DOHH2 (cell line): ENCODE measurements around the gene SLC25A17.
"Not testable (repeated sequence)": the region's sequence is repeated elsewhere in the genome, so short reads cannot be mapped to it uniquely, and the experiment has no call there.

ENCODE experiments used
- H3F3A ChIP-seq: fragments of 200-600 bp; sonication (generic), shearing (Covaris generic); 2 replicates; pipeline ENCODE4 v1.6.0; 2016; ENCODE audit warnings: antibody characterized with exemption, mild to moderate bottlenecking; ENCODE audit not compliant: control insufficient read depth, insufficient read depth
- H3K27ac ChIP-seq: fragments of 200-600 bp; sonication (generic); 2 replicates; pipeline ENCODE4 v1.5.1; 2014; ENCODE audit warnings: low read depth, mild to moderate bottlenecking, low read length, moderate library complexity
- H3K27me3 ChIP-seq: fragments of 200-600 bp; sonication (generic); 2 replicates; pipeline ENCODE4 v1.6.1; 2014; ENCODE audit warnings: mild to moderate bottlenecking, low read length, mixed read lengths; ENCODE audit not compliant: control insufficient read depth
- H3K36me3 ChIP-seq: fragments of 200-600 bp; sonication (generic); 2 replicates; pipeline ENCODE4 v1.6.1; 2014; ENCODE audit warnings: mild to moderate bottlenecking, low read length, moderate library complexity, mixed read lengths; ENCODE audit not compliant: control insufficient read depth
- H3K4me1 ChIP-seq: fragments of 200-600 bp; sonication (generic); 2 replicates; pipeline ENCODE4 v1.6.1; 2014; ENCODE audit warnings: mild to moderate bottlenecking, low read length, mixed read lengths; ENCODE audit not compliant: control insufficient read depth
- H3K4me2 ChIP-seq: fragments of 200-600 bp; sonication (generic); 2 replicates; pipeline ENCODE4 v1.6.0; 2014; ENCODE audit warnings: mild to moderate bottlenecking, low read length, moderate library complexity
- H3K4me3 ChIP-seq: fragments of 200-600 bp; sonication (generic); 2 replicates; pipeline ENCODE4 v1.5.1; 2014; ENCODE audit warnings: mild to moderate bottlenecking, low read length, mixed read lengths
- H3K79me2 ChIP-seq: fragments of 200-600 bp; sonication (generic); 2 replicates; pipeline ENCODE4 v1.6.1; 2014; ENCODE audit warnings: mild to moderate bottlenecking, low read length, mixed read lengths; ENCODE audit not compliant: control insufficient read depth
- H3K9me2 ChIP-seq: fragments of 200-600 bp; sonication (generic); replicated peaks from 2 replicates; pipeline ENCODE4 v1.6.1; 2014; ENCODE audit warnings: mild to moderate bottlenecking, low read length, mixed read lengths; ENCODE audit not compliant: control insufficient read depth
- H3K9me3 ChIP-seq: fragments of 200-600 bp; sonication (generic); 2 replicates; pipeline ENCODE4 v1.6.1; 2014; ENCODE audit warnings: antibody characterized with exemption, low read length, mixed read lengths; ENCODE audit not compliant: control insufficient read depth, insufficient read depth
- H4K20me1 ChIP-seq: fragments of 200-600 bp; sonication (generic); 2 replicates; pipeline ENCODE4 v1.6.0; 2014; ENCODE audit warnings: low read depth, mild to moderate bottlenecking, antibody characterized with exemption, low read length, moderate library complexity; ENCODE audit not compliant: control insufficient read depth, insufficient read depth
- CTCF ChIP-seq: fragments of 200-600 bp; sonication (generic); IDR thresholded peaks from one replicate; pipeline ENCODE4 v1.5.1; 2014; ENCODE audit warnings: antibody characterized with exemption, mild to moderate bottlenecking, low read depth, low read length; ENCODE audit not compliant: poor library complexity, severe bottlenecking
- EZH2phosphoT487 ChIP-seq: fragments of 200-600 bp; sonication (generic); IDR thresholded peaks from 2 replicates; pipeline ENCODE4 v1.6.1; 2017; ENCODE audit warnings: borderline replicate concordance, mild to moderate bottlenecking, antibody characterized with exemption, low read length, moderate library complexity, mixed read lengths

SLC25A17 gene

GRCh38 chr22:40853333-40853732 is 34.2 kb upstream of the SLC25A17 start:
- H3K27ac ChIP-seq = no peak overlapping the region

GRCh38 chr22:40845816-40846215 is 26.7 kb upstream of the SLC25A17 start:
- not testable (repeated sequence) for H3K4me1 ChIP-seq, H3F3A ChIP-seq, H3K4me3 ChIP-seq, H3K9me2 ChIP-seq, H4K20me1 ChIP-seq, H3K4me2 ChIP-seq, H3K27me3 ChIP-seq, H3K27ac ChIP-seq, H3K9me3 ChIP-seq
- Histone ChIP-seq H3K36me3 (peaks cover 96% of the 10 kb centered on the region), H3K79me2 (peaks cover 89% of the 10 kb centered on the region)

More at GRCh38 chr22:40853333-40853732, 34.2 kb upstream of the SLC25A17 start:
- Histone ChIP-seq H4K20me1 (peaks cover 16% of the 10 kb centered on the region; the same call in 1 of the 2 replicates), H3K9me2 (no peaks in the 10 kb centered on the region), H3F3A (no peaks in the 10 kb centered on the region), H3K79me2 (peaks cover 93% of the 10 kb centered on the region), H3K4me2 (peak overlapping the region; percentile 75), H3K36me3 (peaks cover 71% of the 10 kb centered on the region), H3K4me3 (peak overlapping the region; percentile 24), H3K9me3 (no peaks in the 10 kb centered on the region), H3K27me3 (no peaks in the 10 kb centered on the region), H3K4me1 (peaks cover 36% of the 10 kb centered on the region)
- TF ChIP-seq CTCF (no peak), EZH2phosphoT487 (no peak)

DNA sequence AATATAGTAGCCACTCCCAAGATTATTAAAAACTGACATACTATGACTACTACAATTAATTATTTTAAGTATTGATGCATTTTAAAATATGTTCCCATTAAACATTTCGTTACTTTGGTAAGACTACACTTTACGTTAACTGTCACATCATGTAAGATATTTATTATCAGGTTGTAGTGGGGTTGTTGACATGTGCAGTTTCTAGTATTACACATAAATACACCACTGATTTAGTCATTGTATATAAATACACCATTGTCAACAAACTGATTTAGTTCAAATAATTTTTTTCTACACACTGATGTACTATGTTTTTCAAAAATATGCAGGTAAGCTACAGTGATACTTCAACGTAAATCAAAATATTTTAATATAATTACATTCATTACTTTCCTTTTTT is 25.8 kb upstream of the SLC25A17 start:
- no peaks in the 10 kb centered on the region for H3K9me3 ChIP-seq
- no peaks in the 10 kb centered on the region for H4K20me1 ChIP-seq
- H3K36me3 ChIP-seq = peaks cover 96% of the 10 kb centered on the region
- H3F3A ChIP-seq = no peaks in the 10 kb centered on the region
- H3K79me2 ChIP-seq = peaks cover 88% of the 10 kb centered on the region
- H3K9me2 ChIP-seq = no peaks in the 10 kb centered on the region
- no peak overlapping the region for H3K4me2 ChIP-seq
- no peaks in the 10 kb centered on the region for H3K4me1 ChIP-seq
- H3K27me3 ChIP-seq = no peaks in the 10 kb centered on the region
- no peak overlapping the region for H3K27ac ChIP-seq
- no peak overlapping the region for H3K4me3 ChIP-seq
- TF ChIP-seq CTCF (no peak), EZH2phosphoT487 (no peak)

- no peaks in the 10 kb centered on the region for H3K9me3 ChIP-seq
- H3K4me3 ChIP-seq = no peak overlapping the region
- no peaks in the 10 kb centered on the region for H3F3A ChIP-seq
- H3K79me2 ChIP-seq = peaks cover 55% of the 10 kb centered on the region
- H3K27me3 ChIP-seq = no peaks in the 10 kb centered on the region
- no peaks in the 10 kb centered on the region for H3K9me2 ChIP-seq
- TF ChIP-seq CTCF (no peak), EZH2phosphoT487 (no peak)
- no peak overlapping the region for H3K4me2 ChIP-seq
- H4K20me1 ChIP-seq = no peaks in the 10 kb centered on the region
- no peaks in the 10 kb centered on the region for H3K4me1 ChIP-seq
- peaks cover 88% of the 10 kb centered on the region for H3K36me3 ChIP-seq
- H3K27ac ChIP-seq = no peak overlapping the region
Observed at GRCh38 chr22:40838486-40838885, 19.3 kb upstream of the SLC25A17 start.
